Cardiac fibroblast (primary cell): ENCODE data around the gene BSND.
A peak's percentile ranks its signal among the peaks of the same experiment; 100 is the strongest.

Source experiments
- DNase-seq, 2 donors: peaks; one replicate each; pipeline versions ENCODE4 v3.0.0 to v3.0.0-alpha.2; 2010; ENCODE audit warnings: low read depth in 2 of 2
- H3K4me3 ChIP-seq, 2 donors: replicated peaks in 1 of 2; 1 replicate in 1 of 2; 2 replicates in 1 of 2; pipeline ENCODE4 v1.5.1; 2011; ENCODE audit warnings: low read depth in 2 of 2, low read length in 2 of 2, mild to moderate bottlenecking in 2 of 2, moderate library complexity in 1 of 2
- CTCF ChIP-seq: IDR thresholded peaks from one replicate; pipeline ENCODE4 v1.5.1; 2011; ENCODE audit warnings: low read depth, mild to moderate bottlenecking, low read length, inconsistent platforms

BSND gene

GRCh38 chr1:55039342-55040082, 40.8 kb downstream of the BSND start, which contains the start of gene PCSK9:
Gene PCSK9, plus strand, starts transcription at chr1:55039548. Its CDS starts 290 bp downstream, at chr1:55039838.
- no peak for TF ChIP-seq CTCF
- peak within 1 kb of the TSS; percentile 15 to 49 for H3K4me3 ChIP-seq
- peak; percentile 23 to 37 for DNase-seq

- peak overlapping the region; percentile 15 to 49 for H3K4me3 ChIP-seq
- TF ChIP-seq CTCF: no peak
- DNase-seq: no peak
Observed at GRCh38 chr1:55040083-55040932, 41.6 kb downstream of the BSND start.

GRCh38 chr1:55040933-55041494, 42.3 kb downstream of the BSND start:
- no peak for TF ChIP-seq CTCF
- DNase-seq: no peak
- no peak overlapping the region for H3K4me3 ChIP-seq

- no peak overlapping the region for H3K4me3 ChIP-seq
- no peak for TF ChIP-seq CTCF
- DNase-seq: no peak
Observed at GRCh38 chr1:55041613-55042012, 42.9 kb downstream of the BSND start.

- DNase-seq: no peak
- no peak for TF ChIP-seq CTCF
- H3K4me3 ChIP-seq: no peak overlapping the region
Observed at GRCh38 chr1:55043011-55043410, 44.3 kb downstream of the BSND start.

- no peak overlapping the region for H3K4me3 ChIP-seq
- TF ChIP-seq CTCF: no peak
- no peak for DNase-seq
Observed at GRCh38 chr1:55043726-55044125, 45.0 kb downstream of the BSND start.
